ENCODE data around the gene CLDN11. TPM values are rescaled to one million over a fixed set of nuclear protein-coding genes. Genes with fewer than 3 reads are reported as not detected.

The CLDN11 gene
- total RNA-seq, 1 experiment from 2014 or later: 14.9 TPM

GRCh38 chr3:170470063-170471016 lies 51.7 kb downstream of the CLDN11 start:
- DNase-seq (ENCODE audit: low read depth): no peak

- DNase-seq (ENCODE audit: low read depth): no peak
Observed at GRCh38 chr3:170471149-170471548, 52.5 kb downstream of the CLDN11 start.

GRCh38 chr3:170473358-170473757 lies 54.7 kb downstream of the CLDN11 start:
- no peak for DNase-seq (ENCODE audit: low read depth)

- DNase-seq (ENCODE audit: low read depth): no peak
Observed at GRCh38 chr3:170475092-170475685, 56.5 kb downstream of the CLDN11 start.

GRCh38 chr3:170476291-170476690 lies 57.6 kb downstream of the CLDN11 start:
- DNase-seq (ENCODE audit: low read depth): peak; percentile 25

- DNase-seq (ENCODE audit: low read depth): no peak
Observed at GRCh38 chr3:170477395-170477794, 58.7 kb downstream of the CLDN11 start.

- DNase-seq (ENCODE audit: low read depth): no peak
Observed at GRCh38 chr3:170480111-170480510, 61.4 kb downstream of the CLDN11 start.

- no peak for DNase-seq (ENCODE audit: low read depth)
Observed at GRCh38 chr3:170482199-170482598, 63.5 kb downstream of the CLDN11 start.

- no peak for DNase-seq (ENCODE audit: low read depth)
Observed at GRCh38 chr3:170483485-170484262, 65.0 kb downstream of the CLDN11 start.

Other genes starting within 250 kb of the CLDN11 start
- gene PHC3, start 237.1 kb upstream of the CLDN11 start, total RNA-seq (2014; rRNA removed; shearing (Covaris generic)): 9.8 and 17.0 TPM in 2 replicates
- 38.5 and 46.1 TPM in 2 replicates for gene PRKCI, start 196.4 kb upstream of the CLDN11 start, total RNA-seq (2014; rRNA removed; shearing (Covaris generic))
- gene SKIL, start 61.2 kb upstream of the CLDN11 start, total RNA-seq (2014; rRNA removed; shearing (Covaris generic)): 34.4 and 39.9 TPM in 2 replicates
- gene SLC7A14, start 167.2 kb downstream of the CLDN11 start, total RNA-seq (2014; rRNA removed; shearing (Covaris generic)): 0.17 and 0.18 TPM in 2 replicates

Data from Daoy (cell line).